Measurements from ENCODE around the gene UGT1A8.

GRCh38 chr2:233680361-233681045, 63.1 kb downstream of the UGT1A8 start:
- no peak for TF ChIP-seq POLR2AphosphoS5 (IDR thresholded peaks at IDR 0.05; ENCODE audit: control insufficient read depth, insufficient read depth, low read depth, low read length)
- no peak for TF ChIP-seq CHD4 (IDR thresholded peaks at IDR 0.05; ENCODE audit: insufficient read depth, insufficient replicate concordance, low read depth, low read length, poor library complexity, severe bottlenecking)
- TF ChIP-seq CTCF (IDR thresholded peaks at IDR 0.05 in 2 of 3, conservative IDR thresholded peaks at IDR 0.05 in 1 of 3; ENCODE audit: insufficient read depth in 2 of 3, low read depth in 1 of 3, low read length in 3 of 3): no peak
- no peak for TF ChIP-seq XRCC3 (IDR thresholded peaks at IDR 0.05)
- no peak for TF ChIP-seq E2F6 (IDR thresholded peaks at IDR 0.05; ENCODE audit: borderline replicate concordance in 1 of 2, extremely low read depth in 1 of 2, insufficient read depth in 1 of 2, insufficient read length in 1 of 2, low read depth in 1 of 2, low read length in 1 of 2, poor library complexity in 1 of 2, severe bottlenecking in 1 of 2)
- no peak for TF ChIP-seq POLR2A (conservative IDR thresholded peaks at IDR 0.05)
- no peak for TF ChIP-seq CREB3 (tag; conservative IDR thresholded peaks at IDR 0.05; ENCODE audit: low read depth)
- TF ChIP-seq PCBP1 (IDR thresholded peaks at IDR 0.05; ENCODE audit: low read depth, low read length, poor library complexity, severe bottlenecking): no peak
- no peak for TF ChIP-seq TBL1XR1 (IDR thresholded peaks at IDR 0.05; ENCODE audit: low read length in 2 of 2)
- no peak for TF ChIP-seq HDAC3 (IDR thresholded peaks at IDR 0.05; ENCODE audit: borderline replicate concordance, partially characterized antibody)
- TF ChIP-seq SMARCE1 (IDR thresholded peaks at IDR 0.05): no peak
- TF ChIP-seq NR1H2 (CRISPR knock-in tag; IDR thresholded peaks at IDR 0.05): no peak
- TF ChIP-seq JUND (IDR thresholded peaks at IDR 0.05; ENCODE audit: borderline replicate concordance, low read depth, low read length): no peak
- TF ChIP-seq JUND (tag; IDR thresholded peaks at IDR 0.05; ENCODE audit: borderline replicate concordance, low read depth, low read length): no peak
